GM12878 (cell line): ENCODE results near the gene NFATC3. TPM values are rescaled to one million over a fixed set of nuclear protein-coding genes. Genes with fewer than 3 reads are reported as not detected.

ENCODE experiments used
- ATAC-seq: fragments of 200-7000 bp; cut with Tn5 transposase; 3 replicates; pipeline ENCODE4 v1.9.1; 2020; ENCODE audit warnings: mild to moderate bottlenecking, moderate library complexity
- BruUV-seq: library from RNA; stranded (reverse); fragments of 400-500 nt; replicated peaks from 2 replicates; lab custom pipeline; 2021; lab: Mats Ljungman, UMichigan
- CTCF ChIA-PET: fragments of 300-600 bp; sonication (Branson Sonifier 250); formaldehyde crosslinking; extraction: SDS; loops from one replicate; lab custom pipeline; 2021; ENCODE audit warnings: inconsistent platforms; lab: Yijun Ruan, JAX
- POLR2A ChIA-PET: fragments of 350-600 bp; formaldehyde crosslinking; extraction: SDS; loops from one replicate; lab custom pipeline; 2021; ENCODE audit warnings: inconsistent platforms; lab: Charles Lee
- RAD21 ChIA-PET: fragments of 300-600 bp; sonication (Branson Sonifier 250); formaldehyde crosslinking; loops from one replicate; lab custom pipeline; 2023; ENCODE audit warnings: antibody characterized with exemption; ENCODE audit not compliant: unreplicated experiment; lab: Charles Lee
- SMC1A ChIA-PET: fragments of 300-600 bp; sonication (Branson Sonifier 250); formaldehyde crosslinking; loops from one replicate; lab custom pipeline; 2023; ENCODE audit not compliant: unreplicated experiment, uncharacterized antibody; lab: Charles Lee
- DNase-seq: peaks from one replicate; pipeline ENCODE4 v3.0.0-alpha.2; 2011; ENCODE audit warnings: low read depth, low spot score
- FAIRE-seq: peaks from 3 replicates; lab custom pipeline; 2011; peaks lifted over from hg19 to GRCh38; lab: Jason Lieb, UNC
- H2AFZ ChIP-seq: 2 replicates; pipeline ENCODE4 v1.6.0; 2011; ENCODE audit warnings: low read depth, low read length, control low read depth; ENCODE audit not compliant: control insufficient read depth
- H3K27ac ChIP-seq: 2 replicates; pipeline ENCODE4 v1.5.1; 2011; ENCODE audit warnings: control low read depth; ENCODE audit not compliant: control insufficient read depth, insufficient read depth
- H3K27me3 ChIP-seq, 2 experiments: replicated peaks in 1 of 2; 2 replicates each; pipeline versions ENCODE4 v1.6.0 to v1.6.1; 2011; ENCODE audit warnings: low read length in 1 of 2; ENCODE audit not compliant: control insufficient read depth in 2 of 2, insufficient read depth in 2 of 2
- H3K36me3 ChIP-seq, 2 experiments: 2 replicates each; pipeline ENCODE4 v1.5.1; 2011; ENCODE audit warnings: low read length in 1 of 2; ENCODE audit not compliant: control insufficient read depth in 2 of 2, insufficient read depth in 2 of 2
- H3K4me1 ChIP-seq: 2 replicates; pipeline ENCODE4 v1.6.1; 2011; ENCODE audit warnings: mild to moderate bottlenecking, low read length, moderate library complexity, mixed read lengths; ENCODE audit not compliant: control insufficient read depth, insufficient read depth
- H3K4me2 ChIP-seq: 2 replicates; pipeline ENCODE4 v1.6.0; 2011; ENCODE audit warnings: control low read depth; ENCODE audit not compliant: control insufficient read depth, insufficient read depth
- H3K4me3 ChIP-seq: fragments of 200-600 bp; sonication (generic); 2 replicates; pipeline ENCODE4 v1.5.1; 2016
- H3K79me2 ChIP-seq: 2 replicates; pipeline ENCODE4 v1.6.0; 2011; ENCODE audit warnings: low read length; ENCODE audit not compliant: control insufficient read depth, insufficient read depth
- H3K9ac ChIP-seq: 2 replicates; pipeline ENCODE4 v1.8.0; 2011; ENCODE audit warnings: low read length, control low read depth, mixed read lengths; ENCODE audit not compliant: control insufficient read depth, insufficient read depth
- H3K9me3 ChIP-seq: replicated peaks from 3 replicates; pipeline ENCODE4 v1.5.1; 2011; ENCODE audit warnings: mild to moderate bottlenecking, low read length; ENCODE audit not compliant: control insufficient read depth, insufficient read depth
- H4K20me1 ChIP-seq: 2 replicates; pipeline ENCODE4 v1.6.0; 2011; ENCODE audit not compliant: control insufficient read depth, insufficient read depth
- NFYB ChIP-seq: IDR thresholded peaks from 2 replicates; pipeline ENCODE4 v1.6.1; 2011; ENCODE audit warnings: low read depth, mild to moderate bottlenecking, low read length, improper control_type of control experiment, moderate library complexity; ENCODE audit not compliant: insufficient read depth
- TCF7 ChIP-seq: IDR thresholded peaks from 2 replicates; pipeline ENCODE4 v1.6.1; 2014; ENCODE audit warnings: antibody characterized with exemption, borderline replicate concordance
- WGBS: methylation state at CpG from one replicate; pipeline ENCODE4 v1.1.6; 2016; ENCODE audit warnings: low lambda C conversion rate; ENCODE audit not compliant: insufficient replicate concordance, insufficient coverage; ENCODE audit errors: missing lambda C conversion rate; 5-methylcytosine and 5-hydroxymethylcytosine counted together
- in situ Hi-C: fragments of 300-500 bp; cut with MboI; formaldehyde crosslinking; loops from 9 replicates; pipeline ENCODE4 v1.14.3; 2018; ENCODE audit warnings: mixed read lengths
- intact Hi-C: fragments of 100-400 bp; cut with micrococcal nuclease; formaldehyde crosslinking; loops from one replicate; pipeline ENCODE4 v1.14.2; 2022; ENCODE audit not compliant: unreplicated experiment
- polyA plus RNA-seq, 11 experiments: library from polyadenylated mRNA; depleted of rRNA in 4 of 11; unstranded in 6 of 11; stranded (reverse) in 5 of 11; fragments of >200 nt; fragmentation: Nextera tagmentation in 4 of 11; fragmentation: Illumina TruSeq in 1 of 11; extraction: Ambion mirVana in 4 of 11; extraction: Trizol in 1 of 11; gene quantifications; 1 replicate in 1 of 11; 2 replicates in 10 of 11; pipeline versions ENCODE4 v1.2.1 to v1.2.3, GENCODE V29; 2011 to 2016; ENCODE audit warnings: inconsistent platforms in 2 of 11, missing spikeins in 2 of 11, low read depth in 1 of 11
- total RNA-seq, 4 experiments: library from RNA; depleted of rRNA in 3 of 4; stranded (reverse); fragments of >200 nt in 3 of 4; fragmentation: Illumina TruSeq in 1 of 4; extraction: Trizol in 1 of 4; gene quantifications; 2 replicates each; pipeline versions ENCODE4 v1.2.1 to v1.2.3, GENCODE V29; 2013 to 2021
- TF ChIP-seq, protein P1 (sequence below), 3 experiments: IDR thresholded peaks in 2 of 3; conservative IDR thresholded peaks in 1 of 3; 2 replicates each; pipeline ENCODE4 v1.5.1; 2011; ENCODE audit warnings: low read depth in 3 of 3, low read length in 3 of 3, mild to moderate bottlenecking in 3 of 3, control low read depth in 2 of 3, moderate library complexity in 2 of 3, inconsistent platforms in 1 of 3, mixed read lengths in 1 of 3; ENCODE audit not compliant: control insufficient read depth in 2 of 3, insufficient read depth in 1 of 3; ENCODE audit errors: extremely low read depth in 1 of 3
- TF ChIP-seq, protein P2 (sequence below): fragments of 450-650 bp; IDR thresholded peaks from 2 replicates; pipeline ENCODE4 v1.6.1; 2017; ENCODE audit warnings: mild to moderate bottlenecking, low read depth, inconsistent platforms; ENCODE audit not compliant: poor library complexity, severe bottlenecking

Gene NFATC3
- total and polyA plus RNA-seq, 10 of the 15 experiments (the other 5 are each of a cell fraction or from before 2014, with no cell fraction given), result 4.2 to 37.6 (median 24.9) TPM

DNA sequence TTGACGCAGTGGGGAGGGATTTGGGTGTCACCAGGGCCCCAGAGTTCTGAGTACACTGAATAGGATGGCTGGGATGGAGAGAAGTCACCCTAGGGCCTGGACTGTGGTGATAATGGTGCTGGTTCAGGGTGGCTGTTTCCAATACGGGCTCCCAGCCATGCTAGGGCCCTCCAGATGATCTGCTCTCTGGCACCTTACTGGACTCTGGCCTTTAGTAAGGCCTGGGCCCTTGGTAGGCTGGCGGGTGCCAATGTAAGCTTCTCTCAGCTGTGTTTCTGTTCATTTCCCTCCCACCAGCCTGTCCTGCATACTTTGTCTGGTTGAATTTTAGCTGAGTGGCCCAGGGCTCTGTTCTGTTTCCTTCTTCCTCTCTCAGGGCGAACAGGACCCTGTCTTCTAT is 162.8 kb downstream of the NFATC3 start:
- no peak for DNase-seq
- H3K4me2 ChIP-seq, result no peak overlapping the region
- no peaks in the 10 kb centered on the region for H3K79me2 ChIP-seq
- ChIA-PET SMC1A (interaction anchor here (0.6 to 1.6 kb wide), 3 partner anchors 9 to 81 kb away, joined by 3 read pairs; no protein-coding TSS in a partner anchor), POLR2A (no interaction called here), CTCF (interaction anchor here (1.3 to 1.6 kb wide), 3 partner anchors 10 to 81 kb away, joined by 7 to 12 read pairs (median 8); no protein-coding TSS in a partner anchor), RAD21 (interaction anchor here (1.6 kb wide), 1 partner anchor 10 kb away, joined by 6 read pairs; no protein-coding TSS in a partner anchor)
- H2AFZ ChIP-seq, result no peak overlapping the region
- no peak overlapping the region for H3K27ac ChIP-seq
- 94% methylated on average over 4 of the region's 4 CpGs for WGBS
- H4K20me1 ChIP-seq, result no peaks in the 10 kb centered on the region
- no peak overlapping the region for H3K9ac ChIP-seq
- TF ChIP-seq, protein P1, sequence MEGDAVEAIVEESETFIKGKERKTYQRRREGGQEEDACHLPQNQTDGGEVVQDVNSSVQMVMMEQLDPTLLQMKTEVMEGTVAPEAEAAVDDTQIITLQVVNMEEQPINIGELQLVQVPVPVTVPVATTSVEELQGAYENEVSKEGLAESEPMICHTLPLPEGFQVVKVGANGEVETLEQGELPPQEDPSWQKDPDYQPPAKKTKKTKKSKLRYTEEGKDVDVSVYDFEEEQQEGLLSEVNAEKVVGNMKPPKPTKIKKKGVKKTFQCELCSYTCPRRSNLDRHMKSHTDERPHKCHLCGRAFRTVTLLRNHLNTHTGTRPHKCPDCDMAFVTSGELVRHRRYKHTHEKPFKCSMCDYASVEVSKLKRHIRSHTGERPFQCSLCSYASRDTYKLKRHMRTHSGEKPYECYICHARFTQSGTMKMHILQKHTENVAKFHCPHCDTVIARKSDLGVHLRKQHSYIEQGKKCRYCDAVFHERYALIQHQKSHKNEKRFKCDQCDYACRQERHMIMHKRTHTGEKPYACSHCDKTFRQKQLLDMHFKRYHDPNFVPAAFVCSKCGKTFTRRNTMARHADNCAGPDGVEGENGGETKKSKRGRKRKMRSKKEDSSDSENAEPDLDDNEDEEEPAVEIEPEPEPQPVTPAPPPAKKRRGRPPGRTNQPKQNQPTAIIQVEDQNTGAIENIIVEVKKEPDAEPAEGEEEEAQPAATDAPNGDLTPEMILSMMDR (IDR thresholded peaks at IDR 0.05 in 2 of 3, conservative IDR thresholded peaks at IDR 0.05 in 1 of 3; ENCODE audit: control insufficient read depth in 2 of 3, extremely low read depth in 1 of 3, insufficient read depth in 1 of 3, low read depth in 3 of 3, low read length in 3 of 3), result no peak
- no peak for TF ChIP-seq NFYB
- no peaks in the 10 kb centered on the region for H3K9me3 ChIP-seq
- BruUV-seq, result no TSS peak
- peaks cover 18% of the 10 kb centered on the region for H3K4me1 ChIP-seq
- intact Hi-C loops (loop anchor here (5.0 kb wide), 1 partner anchor 594 kb away; the partner anchor contains the start of gene TANGO6), in situ Hi-C loops (no loop called here)
- H3K4me3 ChIP-seq, result no peak overlapping the region
- no peak for ATAC-seq
- FAIRE-seq, result no peak
- H3K27me3 ChIP-seq, result no peaks in the 10 kb centered on the region
- H3K36me3 ChIP-seq, result 0 out of 4 replicates have a peak, but pooled peaks cover 0 to 3% of the 10 kb centered on the region in 2 experiments

DNA sequence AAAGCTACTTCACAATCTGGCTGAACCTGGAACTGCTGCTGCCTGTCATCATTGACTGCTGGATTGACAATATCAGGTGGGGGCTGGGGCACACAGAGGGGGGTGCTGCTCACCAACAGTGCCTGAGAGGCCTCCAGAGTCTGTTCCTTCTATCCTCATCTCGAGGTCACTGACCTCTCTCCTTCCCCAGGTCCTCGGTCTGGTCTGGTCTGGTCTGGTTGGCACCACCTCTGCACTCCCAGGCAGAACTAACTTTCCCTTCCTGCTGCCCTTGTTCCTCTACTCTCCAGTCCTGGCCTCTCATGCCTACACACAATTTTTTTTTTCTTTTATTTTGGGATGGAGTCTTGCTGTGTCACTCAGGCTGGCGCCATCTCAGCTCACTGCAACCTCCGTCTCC is 164.2 kb downstream of the NFATC3 start:
- SMC1A ChIA-PET, result no interaction called here
- DNase-seq (no peak), FAIRE-seq (no peak), ATAC-seq (no peak)
- Histone ChIP-seq H3K4me2 (no peak overlapping the region), H2AFZ (no peak overlapping the region), H3K9me3 (no peaks in the 10 kb centered on the region), H3K4me3 (no peak overlapping the region), H3K27ac (no peak overlapping the region), H3K4me1 (peaks cover 18% of the 10 kb centered on the region), H3K36me3 (0 out of 4 replicates have a peak, but pooled peaks cover 0 to 3% of the 10 kb centered on the region in 2 experiments), H3K9ac (no peak overlapping the region), H3K27me3 (no peaks in the 10 kb centered on the region), H3K79me2 (no peaks in the 10 kb centered on the region), H4K20me1 (no peaks in the 10 kb centered on the region)
- POLR2A ChIA-PET, result interaction anchor here (0.7 kb wide), 2 partner anchors 16 to 153 kb away, joined by 4 to 5 read pairs; no protein-coding TSS in a partner anchor
- BruUV-seq, result no TSS peak
- no peak for TF ChIP-seq TCF7
- TF ChIP-seq, protein P2, sequence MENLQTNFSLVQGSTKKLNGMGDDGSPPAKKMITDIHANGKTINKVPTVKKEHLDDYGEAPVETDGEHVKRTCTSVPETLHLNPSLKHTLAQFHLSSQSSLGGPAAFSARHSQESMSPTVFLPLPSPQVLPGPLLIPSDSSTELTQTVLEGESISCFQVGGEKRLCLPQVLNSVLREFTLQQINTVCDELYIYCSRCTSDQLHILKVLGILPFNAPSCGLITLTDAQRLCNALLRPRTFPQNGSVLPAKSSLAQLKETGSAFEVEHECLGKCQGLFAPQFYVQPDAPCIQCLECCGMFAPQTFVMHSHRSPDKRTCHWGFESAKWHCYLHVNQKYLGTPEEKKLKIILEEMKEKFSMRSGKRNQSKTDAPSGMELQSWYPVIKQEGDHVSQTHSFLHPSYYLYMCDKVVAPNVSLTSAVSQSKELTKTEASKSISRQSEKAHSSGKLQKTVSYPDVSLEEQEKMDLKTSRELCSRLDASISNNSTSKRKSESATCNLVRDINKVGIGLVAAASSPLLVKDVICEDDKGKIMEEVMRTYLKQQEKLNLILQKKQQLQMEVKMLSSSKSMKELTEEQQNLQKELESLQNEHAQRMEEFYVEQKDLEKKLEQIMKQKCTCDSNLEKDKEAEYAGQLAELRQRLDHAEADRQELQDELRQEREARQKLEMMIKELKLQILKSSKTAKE, result no peak
- CTCF ChIA-PET, result interaction anchor here (1.3 to 1.6 kb wide), 2 partner anchors 11 to 79 kb away, joined by 7 to 8 read pairs; no protein-coding TSS in a partner anchor
- in situ Hi-C loops, result no loop called here
- RAD21 ChIA-PET, result interaction anchor here (1.6 kb wide), 1 partner anchor 9 kb away, joined by 6 read pairs; no protein-coding TSS in a partner anchor
- WGBS, result 92% methylated on average over 4 of the region's 4 CpGs
- intact Hi-C loops, result loop anchor here (5.0 kb wide), 1 partner anchor 593 kb away; the partner anchor contains the start of gene TANGO6
